Left cardiac atrium (tissue), 4 donors: ENCODE results near the gene AAR2. TPM values are rescaled to one million over a fixed set of nuclear protein-coding genes. Genes with fewer than 3 reads are reported as not detected.

Experiments used
- ATAC-seq, 2 donors: fragments of 200-7000 bp; cut with Tn5 transposase; one replicate each; pipeline ENCODE4 v1.9.1; 2020; ENCODE audit warnings: mild to moderate bottlenecking in 2 of 2, moderate library complexity in 2 of 2
- DNase-seq: peaks from one replicate; pipeline ENCODE4 v3.0.0-alpha.2; 2020
- intact Hi-C, 2 donors: fragments of 100-400 bp; cut with DNase I; formaldehyde crosslinking; loops; one replicate each; pipeline versions ENCODE4 v1.14.1 to v1.15.1; 2022 to 2023
- total RNA-seq, 2 donors: library from RNA; stranded (reverse); fragmentation: NEBNext Ultra II Directional; extraction: Animal tissue kit (Norgen Biotek cat#: 25700); gene quantifications; one replicate each; pipeline ENCODE4 v1.2.1, GENCODE V29; 2021
- donor health status: DM: no; HTN: yes; CAD: no.
- donor health status: DM: no; HTN: yes; CAD: no; lungs with severe emphysema.
- donor health status: DM: yes; HTN: yes; CAD: no.
- donor health status: Dilated cardiomyopathy.

Gene AAR2
- total RNA-seq, 2 donors from 2014 or later = 14.1 to 17.7 TPM

- no peak for DNase-seq
- intact Hi-C loops = loop anchor here in 1 of 2 donors (5.0 kb wide), 1 partner anchor 175 kb away; no protein-coding TSS in a partner anchor
- no peak for ATAC-seq
Measured at GRCh38 chr20:36272547-36273220, 36.4 kb downstream of the AAR2 start.

- DNase-seq = no peak
- intact Hi-C loops = loop anchor here in 1 of 2 donors (5.0 kb wide), 1 partner anchor 174 kb away; no protein-coding TSS in a partner anchor
- peak in 1 of 2 donors; percentile 12 for ATAC-seq
Measured at GRCh38 chr20:36273414-36274180, 37.3 kb downstream of the AAR2 start.

GRCh38 chr20:36274181-36274841 lies 38.0 kb downstream of the AAR2 start:
- intact Hi-C loops = loop anchor here in 1 of 2 donors (5.0 kb wide), 1 partner anchor 173 kb away; no protein-coding TSS in a partner anchor

GRCh38 chr20:36275011-36275410 lies 38.7 kb downstream of the AAR2 start:
- DNase-seq (no peak), ATAC-seq (no peak)
- intact Hi-C loops = no loop called here

More at GRCh38 chr20:36274181-36274841, 38.0 kb downstream of the AAR2 start:
- DNase-seq = no peak
- no peak for ATAC-seq

GRCh38 chr20:36275441-36276189 lies 39.3 kb downstream of the AAR2 start:
- no peak for ATAC-seq
- intact Hi-C loops = no loop called here
- DNase-seq = no peak

- DNase-seq (no peak), ATAC-seq (no peak)
- intact Hi-C loops = no loop called here
Measured at GRCh38 chr20:36277546-36277945, 41.3 kb downstream of the AAR2 start.

GRCh38 chr20:36279362-36279761 lies 43.1 kb downstream of the AAR2 start:
- DNase-seq (no peak), ATAC-seq (no peak)
- intact Hi-C loops = no loop called here

GRCh38 chr20:36279776-36280175 lies 43.5 kb downstream of the AAR2 start:
- no peak for ATAC-seq
- intact Hi-C loops = no loop called here
- no peak for DNase-seq

- DNase-seq (no peak), ATAC-seq (no peak)
- intact Hi-C loops = no loop called here
Measured at GRCh38 chr20:36281785-36282380, 45.6 kb downstream of the AAR2 start.

GRCh38 chr20:36284751-36285150 lies 48.5 kb downstream of the AAR2 start:
- no peak for ATAC-seq
- intact Hi-C loops = no loop called here
- DNase-seq = no peak

- intact Hi-C loops = no loop called here
- ATAC-seq (no peak), DNase-seq (no peak)
Measured at GRCh38 chr20:36285746-36286447, 49.6 kb downstream of the AAR2 start.

GRCh38 chr20:36297656-36298055 lies 61.4 kb downstream of the AAR2 start:
- ATAC-seq (no peak), DNase-seq (no peak)
- intact Hi-C loops = no loop called here

- DNase-seq = no peak
- ATAC-seq = no peak
- intact Hi-C loops = no loop called here
Measured at GRCh38 chr20:36298061-36298460, 61.8 kb downstream of the AAR2 start.

GRCh38 chr20:36298795-36299339 lies 62.6 kb downstream of the AAR2 start:
- no peak for ATAC-seq
- intact Hi-C loops = no loop called here
- DNase-seq = no peak

GRCh38 chr20:36299459-36299858 lies 63.2 kb downstream of the AAR2 start:
- intact Hi-C loops = no loop called here
- ATAC-seq (no peak), DNase-seq (no peak)

- intact Hi-C loops = no loop called here
- ATAC-seq (no peak), DNase-seq (no peak)
Measured at GRCh38 chr20:36301359-36302119, 65.3 kb downstream of the AAR2 start.

- ATAC-seq = no peak
- no peak for DNase-seq
Measured at GRCh38 chr20:36303020-36303595, 66.8 kb downstream of the AAR2 start.

More at GRCh38 chr20:36303020-36303595, 66.8 kb downstream of the AAR2 start:
- intact Hi-C loops = no loop called here
